ENCODE data around the gene AUTS2. TPM values are rescaled to one million over a fixed set of nuclear protein-coding genes. Genes with fewer than 3 reads are reported as not detected.

AUTS2 gene
- total and polyA plus RNA-seq, 2 experiments from 2014 or later: 32.0 to 91.0 TPM

- TF ChIP-seq, protein P1, sequence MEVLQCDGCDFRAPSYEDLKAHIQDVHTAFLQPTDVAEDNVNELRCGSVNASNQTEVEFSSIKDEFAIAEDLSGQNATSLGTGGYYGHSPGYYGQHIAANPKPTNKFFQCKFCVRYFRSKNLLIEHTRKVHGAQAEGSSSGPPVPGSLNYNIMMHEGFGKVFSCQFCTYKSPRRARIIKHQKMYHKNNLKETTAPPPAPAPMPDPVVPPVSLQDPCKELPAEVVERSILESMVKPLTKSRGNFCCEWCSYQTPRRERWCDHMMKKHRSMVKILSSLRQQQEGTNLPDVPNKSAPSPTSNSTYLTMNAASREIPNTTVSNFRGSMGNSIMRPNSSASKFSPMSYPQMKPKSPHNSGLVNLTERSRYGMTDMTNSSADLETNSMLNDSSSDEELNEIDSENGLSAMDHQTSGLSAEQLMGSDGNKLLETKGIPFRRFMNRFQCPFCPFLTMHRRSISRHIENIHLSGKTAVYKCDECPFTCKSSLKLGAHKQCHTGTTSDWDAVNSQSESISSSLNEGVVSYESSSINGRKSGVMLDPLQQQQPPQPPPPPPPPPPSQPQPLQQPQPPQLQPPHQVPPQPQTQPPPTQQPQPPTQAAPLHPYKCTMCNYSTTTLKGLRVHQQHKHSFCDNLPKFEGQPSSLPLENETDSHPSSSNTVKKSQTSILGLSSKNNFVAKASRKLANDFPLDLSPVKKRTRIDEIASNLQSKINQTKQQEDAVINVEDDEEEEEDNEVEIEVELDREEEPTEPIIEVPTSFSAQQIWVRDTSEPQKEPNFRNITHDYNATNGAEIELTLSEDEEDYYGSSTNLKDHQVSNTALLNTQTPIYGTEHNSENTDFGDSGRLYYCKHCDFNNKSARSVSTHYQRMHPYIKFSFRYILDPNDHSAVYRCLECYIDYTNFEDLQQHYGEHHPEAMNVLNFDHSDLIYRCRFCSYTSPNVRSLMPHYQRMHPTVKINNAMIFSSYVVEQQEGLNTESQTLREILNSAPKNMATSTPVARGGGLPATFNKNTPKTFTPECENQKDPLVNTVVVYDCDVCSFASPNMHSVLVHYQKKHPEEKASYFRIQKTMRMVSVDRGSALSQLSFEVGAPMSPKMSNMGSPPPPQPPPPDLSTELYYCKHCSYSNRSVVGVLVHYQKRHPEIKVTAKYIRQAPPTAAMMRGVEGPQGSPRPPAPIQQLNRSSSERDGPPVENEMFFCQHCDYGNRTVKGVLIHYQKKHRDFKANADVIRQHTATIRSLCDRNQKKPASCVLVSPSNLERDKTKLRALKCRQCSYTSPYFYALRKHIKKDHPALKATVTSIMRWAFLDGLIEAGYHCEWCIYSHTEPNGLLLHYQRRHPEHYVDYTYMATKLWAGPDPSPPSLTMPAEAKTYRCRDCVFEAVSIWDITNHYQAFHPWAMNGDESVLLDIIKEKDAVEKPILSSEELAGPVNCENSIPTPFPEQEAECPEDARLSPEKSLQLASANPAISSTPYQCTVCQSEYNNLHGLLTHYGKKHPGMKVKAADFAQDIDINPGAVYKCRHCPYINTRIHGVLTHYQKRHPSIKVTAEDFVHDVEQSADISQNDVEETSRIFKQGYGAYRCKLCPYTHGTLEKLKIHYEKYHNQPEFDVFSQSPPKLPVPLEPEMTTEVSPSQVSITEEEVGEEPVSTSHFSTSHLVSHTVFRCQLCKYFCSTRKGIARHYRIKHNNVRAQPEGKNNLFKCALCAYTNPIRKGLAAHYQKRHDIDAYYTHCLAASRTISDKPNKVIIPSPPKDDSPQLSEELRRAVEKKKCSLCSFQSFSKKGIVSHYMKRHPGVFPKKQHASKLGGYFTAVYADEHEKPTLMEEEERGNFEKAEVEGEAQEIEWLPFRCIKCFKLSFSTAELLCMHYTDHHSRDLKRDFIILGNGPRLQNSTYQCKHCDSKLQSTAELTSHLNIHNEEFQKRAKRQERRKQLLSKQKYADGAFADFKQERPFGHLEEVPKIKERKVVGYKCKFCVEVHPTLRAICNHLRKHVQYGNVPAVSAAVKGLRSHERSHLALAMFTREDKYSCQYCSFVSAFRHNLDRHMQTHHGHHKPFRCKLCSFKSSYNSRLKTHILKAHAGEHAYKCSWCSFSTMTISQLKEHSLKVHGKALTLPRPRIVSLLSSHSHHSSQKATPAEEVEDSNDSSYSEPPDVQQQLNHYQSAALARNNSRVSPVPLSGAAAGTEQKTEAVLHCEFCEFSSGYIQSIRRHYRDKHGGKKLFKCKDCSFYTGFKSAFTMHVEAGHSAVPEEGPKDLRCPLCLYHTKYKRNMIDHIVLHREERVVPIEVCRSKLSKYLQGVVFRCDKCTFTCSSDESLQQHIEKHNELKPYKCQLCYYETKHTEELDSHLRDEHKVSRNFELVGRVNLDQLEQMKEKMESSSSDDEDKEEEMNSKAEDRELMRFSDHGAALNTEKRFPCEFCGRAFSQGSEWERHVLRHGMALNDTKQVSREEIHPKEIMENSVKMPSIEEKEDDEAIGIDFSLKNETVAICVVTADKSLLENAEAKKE (CRISPR knock-in tag; IDR thresholded peaks at IDR 0.05): no peak
- TF ChIP-seq STAT1 (IDR thresholded peaks at IDR 0.05; ENCODE audit: unreplicated experiment) (no peak), EZH2 (IDR thresholded peaks at IDR 0.05; ENCODE audit: low read depth, unreplicated experiment) (no peak), JUNB (IDR thresholded peaks at IDR 0.05; ENCODE audit: unreplicated experiment) (no peak), CREB1 (CRISPR knock-in tag; IDR thresholded peaks at IDR 0.05; ENCODE audit: low read depth) (no peak), ETS1 (IDR thresholded peaks at IDR 0.05) (no peak), ZNF331 (CRISPR knock-in tag; IDR thresholded peaks at IDR 0.05; ENCODE audit: low read depth) (no peak)
Observed at GRCh38 chr7:70614237-70615045, 1016.2 kb downstream of the AUTS2 start (continued).

Measured in GM23338 (cell line).